AG04449 (cell line): Measurements from ENCODE around the gene LYZ.

Experiments used
- CTCF ChIA-PET: fragments of 350-600 bp; formaldehyde crosslinking; extraction: SDS; loops from one replicate; lab custom pipeline; 2021; ENCODE audit warnings: antibody characterized with exemption; lab: Yijun Ruan, JAX
- POLR2A ChIA-PET: fragments of 400-600, 350-600 bp; formaldehyde crosslinking; extraction: SDS; loops from one replicate; lab custom pipeline; 2020; ENCODE audit warnings: antibody characterized with exemption, inconsistent platforms; lab: Yijun Ruan, JAX
- DNase-seq: peaks from one replicate; pipeline ENCODE4 v3.0.0-alpha.2; 2010; ENCODE audit warnings: low read depth, low spot score
- H3K4me3 ChIP-seq: 2 replicates; pipeline ENCODE4 v1.5.1; 2011; ENCODE audit warnings: low read depth, mild to moderate bottlenecking, control low read depth, low read length
- TF ChIP-seq, protein P1 (sequence below): IDR thresholded peaks from one replicate; pipeline ENCODE4 v1.5.1; 2011; ENCODE audit warnings: mild to moderate bottlenecking, moderate library complexity, low read length, control low read depth, inconsistent platforms; ENCODE audit not compliant: insufficient read depth; ENCODE audit errors: missing control alignments

Gene LYZ

DNA sequence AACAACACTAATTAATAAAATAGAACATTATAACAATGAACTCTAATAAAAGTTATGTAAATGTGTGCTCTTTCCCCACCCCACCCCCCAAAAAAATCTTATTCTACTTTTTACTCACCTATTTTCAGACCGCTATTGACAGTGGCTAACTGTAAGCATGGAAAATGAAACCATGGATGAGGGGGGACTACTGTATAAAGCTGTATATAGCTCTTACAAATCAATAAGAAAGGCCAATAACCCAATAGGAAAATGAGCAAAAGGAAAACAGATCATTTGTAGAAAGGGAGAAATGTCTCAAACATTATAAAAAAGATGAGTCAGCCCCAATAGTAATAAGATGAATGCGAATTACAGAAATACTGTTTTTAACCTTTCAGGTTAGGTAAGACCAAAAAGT lies 38.7 kb downstream of the LYZ start:
- ChIA-PET POLR2A (no interaction called here), CTCF (interaction anchor here (1.0 to 16.4 kb wide), 5 partner anchors 30 to 252 kb away, joined by 3 to 231 read pairs (median 4); partner anchors contain the start of gene CCT2)
- TF ChIP-seq, protein P1, sequence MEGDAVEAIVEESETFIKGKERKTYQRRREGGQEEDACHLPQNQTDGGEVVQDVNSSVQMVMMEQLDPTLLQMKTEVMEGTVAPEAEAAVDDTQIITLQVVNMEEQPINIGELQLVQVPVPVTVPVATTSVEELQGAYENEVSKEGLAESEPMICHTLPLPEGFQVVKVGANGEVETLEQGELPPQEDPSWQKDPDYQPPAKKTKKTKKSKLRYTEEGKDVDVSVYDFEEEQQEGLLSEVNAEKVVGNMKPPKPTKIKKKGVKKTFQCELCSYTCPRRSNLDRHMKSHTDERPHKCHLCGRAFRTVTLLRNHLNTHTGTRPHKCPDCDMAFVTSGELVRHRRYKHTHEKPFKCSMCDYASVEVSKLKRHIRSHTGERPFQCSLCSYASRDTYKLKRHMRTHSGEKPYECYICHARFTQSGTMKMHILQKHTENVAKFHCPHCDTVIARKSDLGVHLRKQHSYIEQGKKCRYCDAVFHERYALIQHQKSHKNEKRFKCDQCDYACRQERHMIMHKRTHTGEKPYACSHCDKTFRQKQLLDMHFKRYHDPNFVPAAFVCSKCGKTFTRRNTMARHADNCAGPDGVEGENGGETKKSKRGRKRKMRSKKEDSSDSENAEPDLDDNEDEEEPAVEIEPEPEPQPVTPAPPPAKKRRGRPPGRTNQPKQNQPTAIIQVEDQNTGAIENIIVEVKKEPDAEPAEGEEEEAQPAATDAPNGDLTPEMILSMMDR, result no peak
- no peak overlapping the region for H3K4me3 ChIP-seq
- no peak for DNase-seq

GRCh38 chr12:69388371-69388770 lies 40.2 kb downstream of the LYZ start:
- TF ChIP-seq, protein P1, result peak; percentile 44
- DNase-seq, result peak; percentile 29
- POLR2A ChIA-PET, result no interaction called here
- CTCF ChIA-PET, result interaction anchor here (0.8 to 16.4 kb wide), 18 partner anchors 11 to 253 kb away, joined by 3 to 231 read pairs (median 4); partner anchors contain the start of gene CCT2
- H3K4me3 ChIP-seq, result no peak overlapping the region

DNA sequence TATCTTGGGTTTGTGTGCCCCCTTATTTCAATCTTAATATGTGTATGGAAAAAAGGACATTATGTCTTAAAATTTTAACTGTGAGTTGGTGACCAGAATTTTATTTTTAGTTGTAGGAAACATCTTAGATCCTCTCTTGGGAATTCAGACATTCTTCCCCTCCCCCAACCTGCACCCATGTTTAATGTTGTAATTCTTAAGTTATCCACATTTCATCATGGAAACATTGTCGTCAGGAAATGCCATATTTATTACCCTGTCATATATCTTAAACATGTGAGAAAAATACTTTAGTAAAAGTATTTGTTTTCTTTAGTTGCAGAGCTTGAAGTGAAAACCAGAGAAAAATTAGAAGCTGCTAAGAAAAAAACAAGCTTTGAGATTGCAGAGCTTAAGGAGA lies 41.6 kb downstream of the LYZ start:
- TF ChIP-seq, protein P1, result no peak
- POLR2A ChIA-PET, result no interaction called here
- no peak overlapping the region for H3K4me3 ChIP-seq
- DNase-seq, result peak; percentile 31
- CTCF ChIA-PET, result interaction anchor here (0.6 to 16.4 kb wide), 22 partner anchors 8 to 490 kb away, joined by 3 to 231 read pairs (median 4); partner anchors contain the start of gene CCT2

GRCh38 chr12:69392179-69392928 lies 44.2 kb downstream of the LYZ start:
- POLR2A ChIA-PET, result no interaction called here

GRCh38 chr12:69396041-69396440 lies 47.9 kb downstream of the LYZ start:
- no peak overlapping the region for H3K4me3 ChIP-seq
- DNase-seq, result no peak
- ChIA-PET CTCF (interaction anchor here (16.4 kb wide), 1 partner anchor 172 kb away, joined by 231 read pairs; no protein-coding TSS in a partner anchor), POLR2A (no interaction called here)
- TF ChIP-seq, protein P1, result no peak

More at GRCh38 chr12:69392179-69392928, 44.2 kb downstream of the LYZ start:
- TF ChIP-seq, protein P1, result no peak
- CTCF ChIA-PET, result interaction anchor here (1.1 to 16.4 kb wide), 2 partner anchors 24 to 176 kb away, joined by 4 to 231 read pairs; no protein-coding TSS in a partner anchor
- H3K4me3 ChIP-seq, result no peak overlapping the region
- no peak for DNase-seq

- H3K4me3 ChIP-seq, result no peak overlapping the region
- no peak for DNase-seq
- TF ChIP-seq, protein P1, result no peak
- CTCF ChIA-PET, result interaction anchor here (0.8 to 16.4 kb wide), 2 partner anchors 171 to 183 kb away, joined by 3 to 231 read pairs; no protein-coding TSS in a partner anchor
- POLR2A ChIA-PET, result no interaction called here
These were observed 48.8 kb downstream of the LYZ start for GRCh38 chr12:69396963-69397362.
